Karpas-422 (cell line): ENCODE data around the gene PAFAH1B2. TPM values are rescaled to one million over a fixed set of nuclear protein-coding genes. Genes with fewer than 3 reads are reported as not detected.

Experiments used
- DNase-seq: peaks from one replicate; pipeline ENCODE4 v3.0.0-alpha.2; 2015
- H2AFZ ChIP-seq: fragments of 200-600 bp; sonication (generic); 2 replicates; pipeline ENCODE4 v1.6.1; 2014; ENCODE audit warnings: antibody characterized with exemption, low read length, mixed read lengths
- H3K27ac ChIP-seq: fragments of 200-600 bp; sonication (generic); 2 replicates; pipeline ENCODE4 v1.5.1; 2014; ENCODE audit warnings: mild to moderate bottlenecking, low read length, moderate library complexity
- H3K27me3 ChIP-seq: fragments of 200-600 bp; sonication (generic); 2 replicates; pipeline ENCODE4 v1.6.1; 2014; ENCODE audit warnings: low read length, mixed read lengths
- H3K36me3 ChIP-seq: fragments of 200-600 bp; sonication (generic); 2 replicates; pipeline ENCODE4 v1.6.1; 2014; ENCODE audit warnings: low read length, mixed read lengths; ENCODE audit not compliant: insufficient read depth
- H3K4me1 ChIP-seq: fragments of 200-600 bp; sonication (generic); 2 replicates; pipeline ENCODE4 v1.6.1; 2014; ENCODE audit warnings: mild to moderate bottlenecking, low read length, mixed read lengths
- H3K4me2 ChIP-seq: fragments of 200-600 bp; sonication (generic); 2 replicates; pipeline ENCODE4 v1.6.1; 2014; ENCODE audit warnings: low read length, low read depth, mild to moderate bottlenecking; ENCODE audit not compliant: poor library complexity, severe bottlenecking
- H3K4me3 ChIP-seq: fragments of 200-600 bp; sonication (generic); 2 replicates; pipeline ENCODE4 v1.5.1; 2014; ENCODE audit warnings: mild to moderate bottlenecking, antibody characterized with exemption, low read length, mixed read lengths
- H3K79me2 ChIP-seq: fragments of 200-600 bp; sonication (generic); 2 replicates; pipeline ENCODE4 v1.6.1; 2014; ENCODE audit warnings: mild to moderate bottlenecking, low read length, mixed read lengths
- H3K9ac ChIP-seq: fragments of 200-600 bp; sonication (generic); 2 replicates; pipeline ENCODE4 v1.6.0; 2014; ENCODE audit warnings: low read length
- H3K9me2 ChIP-seq: fragments of 200-600 bp; sonication (generic), shearing (Covaris generic); replicated peaks from 2 replicates; pipeline ENCODE4 v1.6.0; 2014; ENCODE audit warnings: mild to moderate bottlenecking, low read length, moderate library complexity; ENCODE audit not compliant: insufficient read depth
- H3K9me3 ChIP-seq: fragments of 300-700, 200-600 bp; sonication (generic); 2 replicates; pipeline ENCODE4 v1.6.1; 2014; ENCODE audit warnings: low read length, mixed read lengths
- H4K20me1 ChIP-seq: fragments of 200-600 bp; sonication (generic); 2 replicates; pipeline ENCODE4 v1.6.1; 2014; ENCODE audit warnings: mild to moderate bottlenecking, antibody characterized with exemption, low read length, low read depth; ENCODE audit not compliant: insufficient read depth
- total RNA-seq: library from RNA; depleted of rRNA; stranded (reverse); fragments of >200 nt; shearing (Covaris generic); gene quantifications from 2 replicates; pipeline ENCODE4 v1.2.3, GENCODE V29; 2014; ENCODE audit warnings: low replicate concordance

PAFAH1B2 gene
- total RNA-seq, 1 experiment from 2014 or later = 20.6 TPM

DNA sequence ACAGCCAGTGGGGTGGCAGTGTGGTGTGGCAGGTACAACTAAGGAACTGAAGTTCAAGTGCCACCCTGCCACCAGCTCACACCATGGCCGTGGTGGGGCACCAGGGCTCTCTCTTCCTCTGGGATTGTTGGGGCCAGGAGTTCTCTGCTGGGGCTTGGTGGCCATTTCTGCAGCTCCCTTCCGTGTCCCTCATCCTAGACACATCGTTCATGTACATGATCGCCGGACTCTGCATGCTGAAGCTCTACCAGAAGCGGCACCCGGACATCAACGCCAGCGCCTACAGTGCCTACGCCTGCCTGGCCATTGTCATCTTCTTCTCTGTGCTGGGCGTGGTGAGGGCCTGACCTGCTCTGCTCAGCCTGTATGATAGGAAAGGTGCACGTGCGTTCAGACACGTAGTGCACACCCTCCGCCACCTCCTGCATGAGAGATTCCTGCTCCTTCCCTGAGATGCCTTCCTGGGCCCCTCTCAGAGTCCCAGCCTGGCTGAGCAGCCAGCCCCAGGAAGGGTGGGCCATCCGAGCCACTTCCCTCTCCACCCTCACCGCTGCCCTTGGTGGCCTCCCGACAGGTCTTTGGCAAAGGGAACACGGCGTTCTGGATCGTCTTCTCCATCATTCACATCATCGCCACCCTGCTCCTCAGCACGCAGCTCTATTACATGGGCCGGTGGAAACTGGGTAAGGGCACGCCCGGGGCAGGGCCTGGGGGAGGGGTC is 47.8 kb downstream of the PAFAH1B2 start:
- H3K9me3 ChIP-seq = no peaks in the 10 kb centered on the region
- H3K36me3 ChIP-seq = no peaks in the 10 kb centered on the region
- H3K9me2 ChIP-seq = no peaks in the 10 kb centered on the region
- H3K27me3 ChIP-seq = no peaks in the 10 kb centered on the region
- no peak for DNase-seq
- no peak overlapping the region for H3K4me2 ChIP-seq
- H3K9ac ChIP-seq = no peak overlapping the region
- H4K20me1 ChIP-seq = no peaks in the 10 kb centered on the region
- H3K4me1 ChIP-seq = peaks cover 18% of the 10 kb centered on the region
- no peaks in the 10 kb centered on the region for H3K79me2 ChIP-seq
- H3K4me3 ChIP-seq = no peak overlapping the region
- H2AFZ ChIP-seq = no peak overlapping the region
- H3K27ac ChIP-seq = no peak overlapping the region

- H3K4me3 ChIP-seq = no peak overlapping the region
- H4K20me1 ChIP-seq = no peaks in the 10 kb centered on the region
- H3K9ac ChIP-seq = no peak overlapping the region
- no peaks in the 10 kb centered on the region for H3K27me3 ChIP-seq
- H3K9me2 ChIP-seq = no peaks in the 10 kb centered on the region
- no peak for DNase-seq
- H3K9me3 ChIP-seq = no peaks in the 10 kb centered on the region
- peaks cover 18% of the 10 kb centered on the region for H3K4me1 ChIP-seq
- H3K36me3 ChIP-seq = no peaks in the 10 kb centered on the region
- no peaks in the 10 kb centered on the region for H3K79me2 ChIP-seq
- H3K27ac ChIP-seq = no peak overlapping the region
- no peak overlapping the region for H3K4me2 ChIP-seq
- no peak overlapping the region for H2AFZ ChIP-seq
Measured at GRCh38 chr11:117192401-117192875, 48.4 kb downstream of the PAFAH1B2 start.

GRCh38 chr11:117193130-117194020 is 49.3 kb downstream of the PAFAH1B2 start:
- Histone ChIP-seq H3K9ac (no peak overlapping the region), H3K27ac (no peak overlapping the region), H3K27me3 (no peaks in the 10 kb centered on the region), H3K4me2 (no peak overlapping the region), H2AFZ (no peak overlapping the region), H3K9me3 (no peaks in the 10 kb centered on the region), H3K4me1 (peaks cover 18% of the 10 kb centered on the region), H3K79me2 (no peaks in the 10 kb centered on the region), H3K36me3 (no peaks in the 10 kb centered on the region), H3K9me2 (no peaks in the 10 kb centered on the region), H4K20me1 (no peaks in the 10 kb centered on the region), H3K4me3 (no peak overlapping the region)
- peak; percentile 2 for DNase-seq

GRCh38 chr11:117194267-117194666 is 50.2 kb downstream of the PAFAH1B2 start:
- H3K79me2 ChIP-seq = no peaks in the 10 kb centered on the region
- H3K9me2 ChIP-seq = no peaks in the 10 kb centered on the region
- no peaks in the 10 kb centered on the region for H4K20me1 ChIP-seq
- H2AFZ ChIP-seq = no peak overlapping the region
- H3K4me3 ChIP-seq = no peak overlapping the region
- H3K4me2 ChIP-seq = no peak overlapping the region
- peaks cover 12% of the 10 kb centered on the region for H3K4me1 ChIP-seq
- H3K27me3 ChIP-seq = no peaks in the 10 kb centered on the region
- peak; percentile 17 for DNase-seq
- H3K27ac ChIP-seq = no peak overlapping the region
- H3K9ac ChIP-seq = no peak overlapping the region
- no peaks in the 10 kb centered on the region for H3K9me3 ChIP-seq
- H3K36me3 ChIP-seq = no peaks in the 10 kb centered on the region

- Histone ChIP-seq H3K4me3 (no peak overlapping the region), H3K27me3 (no peaks in the 10 kb centered on the region), H3K4me2 (no peak overlapping the region), H3K9me3 (no peaks in the 10 kb centered on the region), H3K9me2 (no peaks in the 10 kb centered on the region), H3K79me2 (no peaks in the 10 kb centered on the region), H3K27ac (no peak overlapping the region), H3K36me3 (no peaks in the 10 kb centered on the region), H2AFZ (no peak overlapping the region), H3K4me1 (peaks cover 2% of the 10 kb centered on the region), H3K9ac (no peak overlapping the region), H4K20me1 (no peaks in the 10 kb centered on the region)
- no peak for DNase-seq
Measured at GRCh38 chr11:117195258-117195657, 51.2 kb downstream of the PAFAH1B2 start.

DNA sequence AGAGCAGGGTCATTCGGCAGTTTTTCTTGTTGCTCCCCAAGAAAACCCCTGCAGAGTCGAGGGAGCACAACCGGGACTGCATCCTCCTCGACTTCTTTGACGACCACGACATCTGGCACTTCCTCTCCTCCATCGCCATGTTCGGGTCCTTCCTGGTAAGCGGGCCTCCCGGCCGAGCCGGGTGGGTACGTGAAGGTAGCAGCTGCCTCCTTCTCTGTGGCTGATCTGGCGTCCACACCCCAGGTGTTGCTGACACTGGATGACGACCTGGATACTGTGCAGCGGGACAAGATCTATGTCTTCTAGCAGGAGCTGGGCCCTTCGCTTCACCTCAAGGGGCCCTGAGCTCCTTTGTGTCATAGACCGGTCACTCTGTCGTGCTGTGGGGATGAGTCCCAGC is 51.7 kb downstream of the PAFAH1B2 start:
- Histone ChIP-seq H3K4me1 (no peaks in the 10 kb centered on the region), H3K27ac (no peak overlapping the region), H3K9me3 (no peaks in the 10 kb centered on the region), H3K4me2 (no peak overlapping the region), H3K9ac (no peak overlapping the region), H3K9me2 (no peaks in the 10 kb centered on the region), H3K27me3 (no peaks in the 10 kb centered on the region), H3K36me3 (no peaks in the 10 kb centered on the region), H3K4me3 (no peak overlapping the region), H4K20me1 (no peaks in the 10 kb centered on the region), H3K79me2 (no peaks in the 10 kb centered on the region), H2AFZ (no peak overlapping the region)
- DNase-seq = no peak

GRCh38 chr11:117197006-117197405 is 52.9 kb downstream of the PAFAH1B2 start:
- Histone ChIP-seq H3K36me3 (no peaks in the 10 kb centered on the region), H4K20me1 (no peaks in the 10 kb centered on the region), H3K9me3 (no peaks in the 10 kb centered on the region), H3K9me2 (no peaks in the 10 kb centered on the region), H3K4me2 (no peak overlapping the region), H3K9ac (no peak overlapping the region), H3K4me3 (no peak overlapping the region), H2AFZ (no peak overlapping the region), H3K4me1 (no peaks in the 10 kb centered on the region), H3K27ac (no peak overlapping the region), H3K27me3 (no peaks in the 10 kb centered on the region), H3K79me2 (no peaks in the 10 kb centered on the region)
- no peak for DNase-seq
